GM12874 (cell line): Measurements from ENCODE around the gene CTSW.

Experiments
- CTCF ChIP-seq: IDR thresholded peaks from 2 replicates; pipeline ENCODE4 v1.5.1; 2011; ENCODE audit warnings: low read depth, mild to moderate bottlenecking, control low read depth, low read length, moderate library complexity; ENCODE audit not compliant: insufficient read depth

The CTSW gene

GRCh38 chr11:65858681-65859087, 21.0 kb upstream of the CTSW start:
- no peak for TF ChIP-seq CTCF

- TF ChIP-seq CTCF = no peak
These were observed 20.4 kb upstream of the CTSW start for GRCh38 chr11:65859095-65859811.

GRCh38 chr11:65859812-65860277, 19.8 kb upstream of the CTSW start:
- no peak for TF ChIP-seq CTCF

GRCh38 chr11:65860278-65861164, 19.1 kb upstream of the CTSW start, which contains the start of gene MUS81:
TSS of gene MUS81 (plus strand) at chr11:65860433. CDS start at chr11:65860754, 321 bp downstream.
- TF ChIP-seq CTCF = peak; percentile 88

GRCh38 chr11:65861165-65861505, 18.5 kb upstream of the CTSW start:
- TF ChIP-seq CTCF = no peak

GRCh38 chr11:65861533-65862183, 18.0 kb upstream of the CTSW start:
- no peak for TF ChIP-seq CTCF

- no peak for TF ChIP-seq CTCF
These were observed 17.4 kb upstream of the CTSW start for GRCh38 chr11:65862191-65862735.
